ENCODE data around the gene DUS1L. TPM values are rescaled to one million over a fixed set of nuclear protein-coding genes. Genes with fewer than 3 reads are reported as not detected.

Gene DUS1L
- total and polyA plus RNA-seq, 2 donors (not counting 1 experiment from before 2014, with no cell fraction given) = 109 to 241 TPM

GRCh38 chr17:82022310-82022980 lies 43.2 kb downstream of the DUS1L start, which contains the start of gene CENPX:
CENPX (minus strand) TSS chr17:82022878; CDS start chr17:82022861, 17 bp downstream.
- Mint-ChIP-seq H3K9me3 (ENCODE audit: insufficient read depth) (no peaks in the 10 kb centered on the region), H3K4me1 (peaks cover 15% of the 10 kb centered on the region), H3K4me3 (peak within 1 kb of the TSS; percentile 83), H3K27me3 (no peaks in the 10 kb centered on the region), H3K27ac (peak within 1 kb of the TSS; percentile 67)
- Histone ChIP-seq H3K27me3 (replicated peaks in 1 of 4; ENCODE audit: control extremely low read depth in 1 of 4, control insufficient read depth in 3 of 4, insufficient read depth in 4 of 4, low read length in 3 of 4) (peaks cover 0 to 6% (median 0%) of the 10 kb centered on the region in 4 experiments), H3K4me1 (ENCODE audit: control insufficient read depth in 2 of 2, insufficient read depth in 2 of 2, low read length in 2 of 2) (peaks cover 14 to 33% of the 10 kb centered on the region in 2 donors), H3K79me2 (ENCODE audit: control insufficient read depth, insufficient read depth, low read length) (peaks cover 23% of the 10 kb centered on the region), H3K27ac (ENCODE audit: low read length in 2 of 2) (peak within 1 kb of the TSS in 1 of 2 donors; percentile 57), H3K9ac (ENCODE audit: low read length) (peak within 1 kb of the TSS; percentile 90), H2AFZ (ENCODE audit: insufficient read depth, low read depth, low read length, poor library complexity, severe bottlenecking) (peak within 1 kb of the TSS; percentile 91), H4K20me1 (ENCODE audit: control insufficient read depth, insufficient read depth, low read length, poor library complexity, severe bottlenecking) (peaks cover 31% of the 10 kb centered on the region), H3K9me3 (ENCODE audit: control extremely low read depth in 1 of 3, control insufficient read depth in 2 of 3, insufficient read depth in 1 of 3, low read length in 2 of 3) (no peaks in the 10 kb centered on the region), H3K4me2 (replicated peaks; ENCODE audit: low read depth, low read length, poor library complexity, severe bottlenecking) (peak within 1 kb of the TSS; percentile 99), H3K4me3 (ENCODE audit: control extremely low read depth in 1 of 5, extremely low read depth in 1 of 5, insufficient read depth in 1 of 5, low read depth in 2 of 5, low read length in 4 of 5) (peak within 1 kb of the TSS; percentile 62 to 88 (median 79)), H3K36me3 (replicated peaks in 1 of 2; ENCODE audit: control extremely low read depth in 1 of 2, control insufficient read depth in 1 of 2, extremely low read depth in 1 of 2, insufficient read depth in 2 of 2, low read length in 1 of 2) (peaks cover 0 to 3% of the 10 kb centered on the region in 2 experiments)
- intact Hi-C loops (cut with micrococcal nuclease) = loop anchor here (2.0 kb wide), 2 partner anchors 28 to 104 kb away; partner anchors contain the start of genes GPS1, RFNG and SIRT7
- WGBS (ENCODE audit: insufficient coverage) = under 1% methylated on average over 64 of the region's 64 CpGs
- ATAC-seq (ENCODE audit: low read depth) (no peak), DNase-seq (no peak)
- POLR2A ChIA-PET = interaction anchor here (0.5 to 1.5 kb wide), 10 partner anchors 9 to 317 kb away, joined by 3 to 13 read pairs (median 5); partner anchors contain the start of genes ASPSCR1, DCXR and RAC3
- CTCF ChIA-PET = interaction anchor here (1.0 to 7.2 kb wide), 6 partner anchors 16 to 155 kb away, joined by 3 to 91 read pairs (median 4); partner anchors contain the start of gene DCXR
- no peak for TF ChIP-seq EZH2 (IDR thresholded peaks at IDR 0.05; ENCODE audit: borderline replicate concordance, insufficient read depth, low read depth, low read length, poor library complexity, severe bottlenecking)
- no peak for TF ChIP-seq CTCF (IDR thresholded peaks at IDR 0.05)
